Raji (cell line): Measurements from ENCODE around the gene LRIG2.

Experiments
- POLR2A ChIP-seq: IDR thresholded peaks from 2 replicates; pipeline ENCODE4 v1.6.1; 2011; ENCODE audit warnings: low read depth, low read length, control low read depth; ENCODE audit not compliant: insufficient read depth

Gene LRIG2

GRCh38 chr1:113140176-113140575 lies 67.2 kb downstream of the LRIG2 start:
- no peak for TF ChIP-seq POLR2A

GRCh38 chr1:113140588-113141446 lies 67.8 kb downstream of the LRIG2 start:
- TF ChIP-seq POLR2A, result no peak

- no peak for TF ChIP-seq POLR2A
Measured at GRCh38 chr1:113141650-113142473, 68.9 kb downstream of the LRIG2 start.

- no peak for TF ChIP-seq POLR2A
Measured at GRCh38 chr1:113142791-113143190, 69.8 kb downstream of the LRIG2 start.

GRCh38 chr1:113146242-113147072 lies 73.5 kb downstream of the LRIG2 start:
- no peak for TF ChIP-seq POLR2A

- TF ChIP-seq POLR2A, result no peak
Measured at GRCh38 chr1:113147073-113147625, 74.2 kb downstream of the LRIG2 start.

- TF ChIP-seq POLR2A, result no peak
Measured at GRCh38 chr1:113147826-113148225, 74.8 kb downstream of the LRIG2 start.

GRCh38 chr1:113153116-113153803 lies 80.3 kb downstream of the LRIG2 start:
- TF ChIP-seq POLR2A, result no peak

- no peak for TF ChIP-seq POLR2A
Measured at GRCh38 chr1:113156368-113156767, 83.4 kb downstream of the LRIG2 start.

- TF ChIP-seq POLR2A, result no peak
Measured at GRCh38 chr1:113166473-113166872, 93.5 kb downstream of the LRIG2 start.

GRCh38 chr1:113168946-113169345 lies 95.9 kb downstream of the LRIG2 start:
- no peak for TF ChIP-seq POLR2A

GRCh38 chr1:113169591-113169990 lies 96.6 kb downstream of the LRIG2 start:
- TF ChIP-seq POLR2A, result no peak

- TF ChIP-seq POLR2A, result no peak
Measured at GRCh38 chr1:113170519-113170918, 97.5 kb downstream of the LRIG2 start.

GRCh38 chr1:113178106-113178505 lies 105.1 kb downstream of the LRIG2 start:
- no peak for TF ChIP-seq POLR2A
